NCI-H526 treated with DMSO at 0.1 percent for 48 hours (cell line): ENCODE data around the gene ALX3.
"Not testable (repeated sequence)": the region's sequence is repeated elsewhere in the genome, so short reads cannot be mapped to it uniquely, and the experiment has no call there.

ENCODE experiments used
- DNase-seq: peaks from one replicate; lab custom pipeline; 2025; lab: John Stamatoyannopoulos, UW

The ALX3 gene

GRCh38 chr1:110088739-110089316, 18.4 kb upstream of the ALX3 start:
- DNase-seq: no peak

GRCh38 chr1:110087812-110088738, 17.6 kb upstream of the ALX3 start:
- no peak for DNase-seq

GRCh38 chr1:110086961-110087360, 16.5 kb upstream of the ALX3 start:
- DNase-seq: no peak

- DNase-seq: no peak
These were observed 15.2 kb upstream of the ALX3 start for GRCh38 chr1:110085671-110086070.

GRCh38 chr1:110084227-110085078, 14.0 kb upstream of the ALX3 start:
- DNase-seq: no peak

GRCh38 chr1:110083866-110084226, 13.4 kb upstream of the ALX3 start:
- DNase-seq: no peak

- no peak for DNase-seq
These were observed 12.8 kb upstream of the ALX3 start for GRCh38 chr1:110083061-110083865.

- DNase-seq: no peak
These were observed 12.0 kb upstream of the ALX3 start for GRCh38 chr1:110082477-110082876.

- DNase-seq: no peak
These were observed 10.6 kb upstream of the ALX3 start for GRCh38 chr1:110081061-110081460.

GRCh38 chr1:110079995-110080394, 9.5 kb upstream of the ALX3 start:
- DNase-seq: not testable (repeated sequence)

GRCh38 chr1:110076789-110077500, 6.5 kb upstream of the ALX3 start:
- no peak for DNase-seq

- no peak for DNase-seq
These were observed 3.7 kb upstream of the ALX3 start for GRCh38 chr1:110074166-110074565.

- no peak for DNase-seq
These were observed 196 bp downstream of the ALX3 start for GRCh38 chr1:110070282-110070669.

- no peak for DNase-seq
These were observed 829 bp downstream of the ALX3 start for GRCh38 chr1:110069404-110070281.

- DNase-seq: no peak
These were observed 1.6 kb downstream of the ALX3 start for GRCh38 chr1:110068646-110069403.

GRCh38 chr1:110067893-110068645, 2.4 kb downstream of the ALX3 start:
- DNase-seq: no peak

- DNase-seq: no peak
These were observed 3.0 kb downstream of the ALX3 start for GRCh38 chr1:110067479-110067892.

- DNase-seq: no peak
These were observed 4.6 kb downstream of the ALX3 start for GRCh38 chr1:110065841-110066240.
